Endodermal cell (in vitro differentiated cells): ENCODE data around the gene SLC12A5. TPM values are rescaled to one million over a fixed set of nuclear protein-coding genes. Genes with fewer than 3 reads are reported as not detected.

ENCODE experiments used
- DNase-seq: peaks from one replicate; pipeline ENCODE4 v3.0.0-alpha.2; 2017
- H3K27ac ChIP-seq: 2 replicates; pipeline ENCODE4 v1.5.1; 2013; ENCODE audit warnings: mild to moderate bottlenecking, low read depth, low read length, moderate library complexity
- H3K27me3 ChIP-seq: 2 replicates; pipeline ENCODE4 v1.6.1; 2013; ENCODE audit warnings: mild to moderate bottlenecking, low read length, moderate library complexity; ENCODE audit not compliant: insufficient read depth, control insufficient read depth, poor library complexity, severe bottlenecking
- H3K36me3 ChIP-seq: 2 replicates; pipeline ENCODE4 v1.7.0; 2013; ENCODE audit warnings: mild to moderate bottlenecking, low read length, moderate library complexity; ENCODE audit not compliant: control insufficient read depth, insufficient read depth
- H3K4me1 ChIP-seq: one replicate; pipeline ENCODE4 v1.7.0; 2013; ENCODE audit warnings: low read length; ENCODE audit not compliant: control insufficient read depth, insufficient read depth
- H3K4me3 ChIP-seq: 2 replicates; pipeline ENCODE4 v1.5.1; 2013; ENCODE audit warnings: mild to moderate bottlenecking, low read length, moderate library complexity
- H3K9ac ChIP-seq: 2 replicates; pipeline ENCODE4 v1.6.1; 2013; ENCODE audit warnings: mild to moderate bottlenecking, low read length, moderate library complexity; ENCODE audit not compliant: poor library complexity, severe bottlenecking; ENCODE audit errors: extremely low read depth
- H3K9me3 ChIP-seq: 2 replicates; pipeline ENCODE4 v1.6.1; 2013; ENCODE audit warnings: mild to moderate bottlenecking, low read length, moderate library complexity; ENCODE audit not compliant: control insufficient read depth
- H3K27ac Mint-ChIP-seq: 2 replicates; pipeline ENCODE4 v1.8.0; 2020; ENCODE audit warnings: mixed read lengths
- H3K27me3 Mint-ChIP-seq: 2 replicates; pipeline ENCODE4 v1.8.0; 2021; ENCODE audit warnings: mild to moderate bottlenecking, mixed read lengths; ENCODE audit not compliant: insufficient read depth
- H3K36me3 Mint-ChIP-seq: 2 replicates; pipeline ENCODE4 v1.8.0; 2020; ENCODE audit warnings: low read depth, mixed read lengths
- H3K4me1 Mint-ChIP-seq: 2 replicates; pipeline ENCODE4 v1.8.0; 2020; ENCODE audit warnings: mixed read lengths
- H3K4me3 Mint-ChIP-seq: 2 replicates; pipeline ENCODE4 v1.8.0; 2020; ENCODE audit warnings: mild to moderate bottlenecking, moderate library complexity, mixed read lengths
- H3K9me3 Mint-ChIP-seq: 2 replicates; pipeline ENCODE4 v1.8.0; 2020; ENCODE audit warnings: mild to moderate bottlenecking, mixed read lengths
- WGBS, 2 experiments: methylation state at CpG; one replicate each; pipeline versions ENCODE4 v1.1.5 to v1.1.7; 2013; ENCODE audit warnings: missing lambda C conversion rate in 2 of 2, mixed read lengths in 1 of 2; ENCODE audit not compliant: insufficient coverage in 1 of 2, insufficient read length in 1 of 2; 5-methylcytosine and 5-hydroxymethylcytosine counted together
- total RNA-seq, 2 donors: library from RNA; stranded (reverse); fragmentation: NEBNext Ultra II Directional in 1 of 2; extraction: Animal tissue kit (Norgen Biotek cat#: 25700) in 1 of 2; gene quantifications; 2 replicates in 1 of 2; 3 replicates in 1 of 2; pipeline ENCODE4 v1.2.1, GENCODE V29; 2021
- TF ChIP-seq, protein P1 (sequence below): fragments of 200-600 bp; sonication (generic); conservative IDR thresholded peaks from 2 replicates; pipeline ENCODE4 v1.5.0; 2021; ENCODE audit warnings: antibody characterized with exemption, mild to moderate bottlenecking

Gene SLC12A5
- total RNA-seq, 2 donors from 2014 or later: 5.7 to 10.2 TPM

DNA sequence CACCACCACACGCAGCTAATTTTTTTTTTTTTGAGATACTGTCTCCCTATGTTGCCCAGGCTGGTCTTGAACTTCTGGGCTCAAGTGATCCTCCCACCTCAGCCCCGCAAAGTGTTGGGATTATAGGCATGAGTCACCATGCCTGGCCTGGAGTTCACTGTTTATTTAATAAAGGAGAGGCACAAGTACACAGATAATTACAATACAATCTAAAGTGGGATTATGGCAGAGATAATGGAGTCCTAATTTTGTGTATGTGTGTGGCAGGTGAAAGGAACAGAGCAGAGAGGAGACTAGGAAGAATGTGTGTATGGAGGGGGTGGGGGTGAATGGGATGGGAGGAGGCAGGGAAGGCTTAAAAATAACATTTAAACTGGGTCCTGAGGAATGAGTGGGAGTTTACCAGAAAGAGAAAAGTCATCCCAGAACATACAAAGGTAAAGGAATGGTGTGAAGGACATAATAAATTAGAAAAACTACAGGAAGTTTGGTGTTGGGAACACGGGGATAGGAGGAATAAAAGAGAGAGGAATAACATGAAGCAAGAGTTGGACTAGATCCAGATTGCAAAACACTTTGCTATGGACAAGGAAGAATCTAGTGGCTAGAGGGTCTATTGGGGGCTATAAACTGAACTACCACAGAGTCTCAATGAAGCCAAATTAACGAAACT lies 56.3 kb downstream of the SLC12A5 start:
- Mint-ChIP-seq H3K36me3 (no peaks in the 10 kb centered on the region), H3K4me1 (peaks cover 56% of the 10 kb centered on the region), H3K27me3 (no peaks in the 10 kb centered on the region), H3K4me3 (no peak overlapping the region), H3K9me3 (no peaks in the 10 kb centered on the region), H3K27ac (peak overlapping the region; percentile 33)
- TF ChIP-seq, protein P1, sequence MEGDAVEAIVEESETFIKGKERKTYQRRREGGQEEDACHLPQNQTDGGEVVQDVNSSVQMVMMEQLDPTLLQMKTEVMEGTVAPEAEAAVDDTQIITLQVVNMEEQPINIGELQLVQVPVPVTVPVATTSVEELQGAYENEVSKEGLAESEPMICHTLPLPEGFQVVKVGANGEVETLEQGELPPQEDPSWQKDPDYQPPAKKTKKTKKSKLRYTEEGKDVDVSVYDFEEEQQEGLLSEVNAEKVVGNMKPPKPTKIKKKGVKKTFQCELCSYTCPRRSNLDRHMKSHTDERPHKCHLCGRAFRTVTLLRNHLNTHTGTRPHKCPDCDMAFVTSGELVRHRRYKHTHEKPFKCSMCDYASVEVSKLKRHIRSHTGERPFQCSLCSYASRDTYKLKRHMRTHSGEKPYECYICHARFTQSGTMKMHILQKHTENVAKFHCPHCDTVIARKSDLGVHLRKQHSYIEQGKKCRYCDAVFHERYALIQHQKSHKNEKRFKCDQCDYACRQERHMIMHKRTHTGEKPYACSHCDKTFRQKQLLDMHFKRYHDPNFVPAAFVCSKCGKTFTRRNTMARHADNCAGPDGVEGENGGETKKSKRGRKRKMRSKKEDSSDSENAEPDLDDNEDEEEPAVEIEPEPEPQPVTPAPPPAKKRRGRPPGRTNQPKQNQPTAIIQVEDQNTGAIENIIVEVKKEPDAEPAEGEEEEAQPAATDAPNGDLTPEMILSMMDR: no peak
- 80 to 81% methylated on average over 3 to 4 of the region's 4 CpGs for WGBS, 2 experiments
- no peak overlapping the region for H3K27ac ChIP-seq
- H3K9me3 ChIP-seq: no peaks in the 10 kb centered on the region
- H3K36me3 ChIP-seq: no peaks in the 10 kb centered on the region
- peak overlapping the region; percentile 25 for H3K4me3 ChIP-seq
- H3K27me3 ChIP-seq: no peaks in the 10 kb centered on the region
- no peak overlapping the region for H3K9ac ChIP-seq
- no peak for DNase-seq
- H3K4me1 ChIP-seq: peaks cover 8% of the 10 kb centered on the region

DNA sequence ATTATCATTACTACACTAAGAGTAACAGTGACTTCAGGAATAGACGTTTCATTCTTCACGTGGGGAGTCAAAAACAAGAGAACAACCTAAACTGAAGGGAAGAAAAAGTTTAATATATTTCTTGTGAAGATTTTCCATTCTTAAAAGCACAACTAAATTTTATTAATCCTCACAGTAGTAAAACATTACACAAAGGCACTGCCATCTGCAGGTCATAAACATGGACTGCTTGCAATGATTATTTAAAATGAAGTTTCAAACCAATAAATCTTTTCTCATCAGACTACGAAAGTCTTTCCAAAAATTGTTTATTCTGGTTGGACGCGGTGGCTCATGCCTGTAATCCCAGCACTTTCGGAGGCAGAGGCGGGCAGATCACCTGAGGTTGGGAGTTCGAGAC lies 58.1 kb downstream of the SLC12A5 start:
- H3K4me1 ChIP-seq: peaks cover 8% of the 10 kb centered on the region
- no peaks in the 10 kb centered on the region for H3K9me3 Mint-ChIP-seq
- no peaks in the 10 kb centered on the region for H3K27me3 ChIP-seq
- no peaks in the 10 kb centered on the region for H3K36me3 Mint-ChIP-seq
- peaks cover 51% of the 10 kb centered on the region for H3K4me1 Mint-ChIP-seq
- H3K27ac ChIP-seq: no peak overlapping the region
- no peaks in the 10 kb centered on the region for H3K9me3 ChIP-seq
- H3K36me3 ChIP-seq: no peaks in the 10 kb centered on the region
- no peak overlapping the region for H3K27ac Mint-ChIP-seq
- DNase-seq: no peak
- H3K4me3 ChIP-seq: no peak overlapping the region
- 81 to 91% methylated on average over 3 to 8 of the region's 8 CpGs for WGBS, 2 experiments
- no peak overlapping the region for H3K9ac ChIP-seq
- no peak overlapping the region for H3K4me3 Mint-ChIP-seq
- peaks cover 6% of the 10 kb centered on the region for H3K27me3 Mint-ChIP-seq
- TF ChIP-seq, protein P1: peak; percentile 59

DNA sequence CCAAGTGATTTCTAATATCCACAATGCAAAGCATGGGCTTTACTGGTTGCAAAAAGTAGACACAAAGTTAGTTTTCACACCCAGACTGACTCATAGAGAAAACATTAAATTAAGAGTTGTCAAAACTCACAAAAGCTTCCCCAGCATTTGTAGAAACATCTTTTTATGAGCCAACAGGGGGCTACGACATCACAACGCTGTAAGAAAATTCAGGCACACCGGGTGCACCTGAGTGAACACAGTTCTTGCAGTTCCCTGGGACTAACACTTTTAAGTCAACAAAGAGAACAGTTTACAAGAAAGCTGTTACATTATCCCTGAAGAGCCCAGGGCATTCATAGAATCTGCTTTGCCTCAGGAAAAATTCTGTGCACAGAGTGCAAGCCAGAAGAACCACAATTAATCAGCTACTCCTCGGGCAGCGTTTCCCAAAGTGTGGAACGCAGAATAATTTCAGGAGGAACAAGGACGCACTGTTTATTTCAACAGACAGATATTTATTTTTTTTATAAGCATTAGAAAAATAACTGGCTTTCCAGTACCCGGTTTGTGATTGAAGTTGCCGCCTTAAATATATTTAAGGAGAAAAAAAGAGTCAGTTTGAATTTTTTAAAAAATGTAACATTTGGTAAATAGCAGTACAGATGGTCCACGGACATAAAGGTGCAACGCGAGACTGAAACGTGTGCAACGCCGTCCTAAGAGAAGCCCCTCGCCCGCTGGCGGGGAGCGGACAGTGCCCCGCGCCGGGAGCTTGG lies 59.6 kb downstream of the SLC12A5 start:
- Mint-ChIP-seq H3K27ac (peak overlapping the region; percentile 95), H3K9me3 (no peaks in the 10 kb centered on the region), H3K4me1 (peaks cover 39% of the 10 kb centered on the region), H3K4me3 (peak overlapping the region; percentile 82), H3K36me3 (no peaks in the 10 kb centered on the region), H3K27me3 (peaks cover 12% of the 10 kb centered on the region)
- H3K9me3 ChIP-seq: no peaks in the 10 kb centered on the region
- H3K4me3 ChIP-seq: peak overlapping the region; percentile 92
- H3K4me1 ChIP-seq: peaks cover 6% of the 10 kb centered on the region
- no peak for DNase-seq
- H3K27ac ChIP-seq: peak overlapping the region; percentile 99
- no peaks in the 10 kb centered on the region for H3K36me3 ChIP-seq
- H3K9ac ChIP-seq: peak overlapping the region; percentile 91
- 6 to 7% methylated on average over 11 to 21 of the region's 22 CpGs for WGBS, 2 experiments
- TF ChIP-seq, protein P1: peak; percentile 8
- H3K27me3 ChIP-seq: no peaks in the 10 kb centered on the region
